Muscle layer of colon (tissue), 2 donors: ENCODE data around the gene TFF1.

Experiments
- H3K27ac ChIP-seq: one replicate; pipeline ENCODE4 v1.7.0; 2013; ENCODE audit warnings: low read depth, mild to moderate bottlenecking, low read length, moderate library complexity
- H3K27me3 ChIP-seq, 2 donors: one replicate each; pipeline ENCODE4 v1.7.0; 2013; ENCODE audit warnings: low read length in 2 of 2, mild to moderate bottlenecking in 2 of 2; ENCODE audit not compliant: insufficient read depth in 2 of 2, control insufficient read depth in 1 of 2
- H3K36me3 ChIP-seq: one replicate; pipeline ENCODE4 v1.7.0; 2013; ENCODE audit warnings: mild to moderate bottlenecking, low read length; ENCODE audit not compliant: insufficient read depth
- H3K4me1 ChIP-seq: one replicate; pipeline ENCODE4 v1.7.0; 2013; ENCODE audit warnings: mild to moderate bottlenecking, low read length; ENCODE audit not compliant: insufficient read depth
- H3K4me3 ChIP-seq, 2 donors: one replicate each; pipeline ENCODE4 v1.7.0; 2013; ENCODE audit warnings: low read length in 2 of 2, low read depth in 1 of 2, mild to moderate bottlenecking in 1 of 2, moderate library complexity in 1 of 2
- H3K9ac ChIP-seq: one replicate; pipeline ENCODE4 v1.7.0; 2013; ENCODE audit warnings: low read length
- H3K9me3 ChIP-seq: one replicate; pipeline ENCODE4 v1.7.0; 2013; ENCODE audit warnings: mild to moderate bottlenecking, low read length
- donor health status: abdominal sarcoma.
- donor health status: Adenocarcinoma of cecum.

TFF1 gene

DNA sequence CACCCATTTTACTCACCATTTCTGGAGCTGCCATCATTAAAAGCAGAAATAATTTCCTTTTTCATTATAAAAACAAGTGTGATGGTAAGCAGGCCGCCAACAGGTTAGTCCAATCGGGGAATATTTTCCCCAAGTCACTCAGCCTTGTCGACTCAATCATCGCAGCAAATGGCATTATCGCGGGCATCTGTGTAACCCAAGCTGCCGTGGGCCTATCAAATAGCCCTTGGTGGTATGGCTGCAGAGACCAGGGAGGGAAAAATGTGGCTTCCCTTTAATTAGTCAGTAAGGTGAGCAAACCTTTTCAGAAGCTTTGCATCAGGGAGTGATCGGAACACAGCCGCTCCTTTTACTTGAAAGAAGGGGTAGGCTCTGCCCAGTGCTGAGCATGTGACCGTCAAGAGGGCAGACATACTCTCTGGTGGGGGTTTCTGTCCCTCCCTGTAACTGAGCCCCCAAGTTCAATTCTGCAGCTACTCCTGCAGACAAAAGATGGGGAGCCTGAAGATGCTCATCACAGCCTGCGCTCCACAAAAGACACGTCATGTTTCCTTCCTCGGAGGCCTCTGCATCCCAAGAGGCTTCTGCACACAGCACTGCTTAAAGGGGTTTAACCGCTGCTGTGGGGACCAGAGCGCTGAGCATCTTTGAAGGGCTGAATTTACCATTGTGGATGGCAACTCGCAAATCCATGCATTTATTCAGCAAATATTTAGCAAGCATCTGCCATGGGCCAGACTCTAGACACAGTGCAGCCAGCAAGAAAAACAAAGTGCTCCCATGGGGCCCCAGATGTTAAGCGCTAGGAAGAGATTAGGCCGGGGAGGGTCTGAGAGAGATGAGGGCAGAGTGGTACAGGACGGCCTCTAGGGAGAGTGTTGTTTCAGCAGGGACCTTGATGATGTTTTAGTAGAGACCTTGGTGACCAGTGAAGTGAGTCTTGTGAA lies 30.7 kb upstream of the TFF1 start:
- Histone ChIP-seq H3K4me1 (no peaks in the 10 kb centered on the region), H3K9me3 (no peaks in the 10 kb centered on the region), H3K27me3 (no peaks in the 10 kb centered on the region), H3K4me3 (no peak overlapping the region), H3K27ac (no peak overlapping the region), H3K9ac (no peak overlapping the region), H3K36me3 (no peaks in the 10 kb centered on the region)

DNA sequence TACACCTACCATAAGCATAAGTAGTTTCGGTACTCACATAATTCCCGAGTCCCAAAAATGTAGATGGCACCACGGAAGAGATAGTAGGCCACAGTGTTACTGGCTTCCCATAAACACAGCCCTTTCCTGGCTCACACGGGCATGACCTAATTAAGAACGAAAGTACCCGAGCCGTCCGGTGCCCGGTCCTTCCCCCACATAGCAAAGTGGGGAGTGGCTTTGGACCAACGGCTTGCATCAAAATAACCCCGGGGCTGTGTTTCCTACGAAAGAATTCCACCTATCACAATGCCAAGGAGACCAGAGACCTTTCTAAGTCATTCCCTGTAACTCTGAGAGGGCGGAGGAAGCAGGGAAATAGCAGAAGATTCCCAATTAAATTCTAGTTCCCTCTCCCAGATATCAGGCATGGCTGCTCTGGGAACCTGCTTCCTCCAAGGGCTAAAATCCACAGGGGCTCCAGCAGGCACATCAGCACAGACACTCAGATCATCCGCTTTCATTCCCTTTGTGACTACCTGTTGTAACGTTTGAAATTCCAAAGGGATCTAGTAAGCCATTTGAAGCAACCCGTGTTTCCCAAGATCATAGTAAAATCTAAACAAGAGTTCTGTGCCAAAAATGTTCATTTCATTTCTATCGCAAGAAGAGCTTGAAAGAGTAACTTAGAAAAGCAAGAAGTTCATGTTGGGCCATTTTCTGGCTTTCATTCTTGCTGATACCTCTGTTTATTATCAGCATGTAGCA lies 29.7 kb upstream of the TFF1 start, which contains the start of gene TMPRSS3:
Gene TMPRSS3, minus strand, starts transcription at position 148 of the 747 bp plus-strand sequence. CDS start 635 bp downstream, outside the sequence.
- no peak within 1 kb of the TSS for H3K9ac ChIP-seq
- H3K27ac ChIP-seq: no peak within 1 kb of the TSS
- no peaks in the 10 kb centered on the region for H3K9me3 ChIP-seq
- H3K4me3 ChIP-seq: no peak within 1 kb of the TSS
- no peaks in the 10 kb centered on the region for H3K27me3 ChIP-seq
- H3K36me3 ChIP-seq: no peaks in the 10 kb centered on the region
- H3K4me1 ChIP-seq: no peaks in the 10 kb centered on the region

DNA sequence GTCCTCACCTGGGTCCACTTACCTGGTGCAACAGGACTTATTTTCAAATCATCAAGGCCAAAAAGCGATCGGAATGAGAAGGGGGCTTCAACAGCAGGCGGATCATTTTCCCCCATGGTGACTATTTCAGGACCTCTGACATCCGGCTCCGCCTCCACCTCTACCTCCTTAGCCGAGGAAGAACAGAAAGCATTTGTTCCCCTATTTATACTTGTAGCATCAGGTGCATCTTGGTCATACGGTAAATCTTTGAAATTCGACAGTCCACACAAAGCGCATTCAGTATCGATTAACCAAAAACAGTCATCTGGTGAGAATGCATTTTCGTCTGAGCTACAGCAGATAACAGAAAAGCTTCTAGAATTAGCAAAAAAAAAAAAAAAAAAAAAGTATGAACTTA lies 29.0 kb upstream of the TFF1 start:
- Histone ChIP-seq H3K9ac (no peak overlapping the region), H3K27ac (no peak overlapping the region), H3K4me3 (no peak overlapping the region)

DNA sequence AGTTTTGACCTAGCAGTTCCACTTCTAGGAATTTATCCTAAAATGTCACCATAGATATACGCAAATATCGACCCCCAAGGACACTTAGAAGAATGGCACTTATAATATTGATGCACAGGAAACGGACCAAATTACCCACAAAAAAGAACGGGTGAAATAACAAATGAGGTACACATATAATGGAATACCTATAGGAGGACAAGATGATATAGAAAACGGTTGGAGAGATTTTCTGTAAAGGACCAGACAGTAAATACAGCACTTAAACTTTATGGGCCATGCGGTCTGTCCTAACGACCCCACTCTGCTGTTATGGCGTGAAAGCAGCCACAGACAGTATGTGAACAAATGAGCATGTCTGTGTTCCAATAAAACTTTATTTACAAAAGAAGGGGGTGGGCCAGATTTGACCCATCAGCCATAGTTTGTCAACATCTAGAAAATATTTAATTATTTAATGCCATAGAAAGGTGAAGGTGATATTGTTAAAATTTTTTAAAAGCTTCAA lies 27.2 kb upstream of the TFF1 start:
- Histone ChIP-seq H3K36me3 (no peaks in the 10 kb centered on the region), H3K9ac (no peak overlapping the region), H3K27ac (no peak overlapping the region), H3K27me3 (no peaks in the 10 kb centered on the region), H3K4me1 (no peaks in the 10 kb centered on the region), H3K4me3 (no peak overlapping the region), H3K9me3 (no peaks in the 10 kb centered on the region)

More for the DNA sequence above, 29.0 kb upstream of the TFF1 start:
- Histone ChIP-seq H3K36me3 (no peaks in the 10 kb centered on the region), H3K9me3 (no peaks in the 10 kb centered on the region), H3K27me3 (no peaks in the 10 kb centered on the region), H3K4me1 (no peaks in the 10 kb centered on the region)

DNA sequence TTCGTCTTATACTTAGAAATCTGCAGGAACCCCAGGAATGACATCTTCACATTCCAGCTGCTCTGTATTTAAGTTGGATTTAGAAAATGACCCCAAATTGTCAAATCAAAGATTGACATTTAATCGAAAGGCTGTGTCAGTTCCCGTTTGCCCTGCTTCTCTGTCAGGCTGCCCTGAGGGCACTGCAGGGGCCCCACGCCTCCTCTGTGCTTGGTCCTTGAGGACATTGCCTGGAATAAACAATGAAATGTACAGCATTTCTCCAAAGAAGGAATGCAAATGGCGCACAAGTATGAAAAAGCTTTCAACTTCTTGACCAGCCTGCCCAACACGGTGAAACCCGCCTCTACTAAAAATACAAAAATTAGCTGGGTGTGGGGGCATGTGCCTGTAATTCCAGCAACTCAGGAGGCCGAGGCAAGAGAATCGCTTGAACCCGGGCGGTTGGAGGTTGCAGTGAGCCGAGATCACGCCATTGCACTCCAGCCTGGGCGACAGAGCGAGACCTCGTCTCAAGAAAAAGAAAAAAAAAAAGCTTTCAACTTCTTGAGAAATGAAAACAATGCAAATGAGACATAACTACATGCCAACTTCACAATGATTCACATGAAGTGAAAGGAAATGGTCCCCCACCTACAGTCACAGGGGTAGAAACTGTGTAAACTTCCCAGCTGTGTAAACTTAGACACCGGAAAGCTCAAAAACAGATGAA lies 26.6 kb upstream of the TFF1 start:
- no peaks in the 10 kb centered on the region for H3K9me3 ChIP-seq
- H3K36me3 ChIP-seq: no peaks in the 10 kb centered on the region
- H3K27ac ChIP-seq: no peak overlapping the region
- no peak overlapping the region for H3K9ac ChIP-seq
- no peak overlapping the region for H3K4me3 ChIP-seq
- no peaks in the 10 kb centered on the region for H3K4me1 ChIP-seq
- no peaks in the 10 kb centered on the region for H3K27me3 ChIP-seq

DNA sequence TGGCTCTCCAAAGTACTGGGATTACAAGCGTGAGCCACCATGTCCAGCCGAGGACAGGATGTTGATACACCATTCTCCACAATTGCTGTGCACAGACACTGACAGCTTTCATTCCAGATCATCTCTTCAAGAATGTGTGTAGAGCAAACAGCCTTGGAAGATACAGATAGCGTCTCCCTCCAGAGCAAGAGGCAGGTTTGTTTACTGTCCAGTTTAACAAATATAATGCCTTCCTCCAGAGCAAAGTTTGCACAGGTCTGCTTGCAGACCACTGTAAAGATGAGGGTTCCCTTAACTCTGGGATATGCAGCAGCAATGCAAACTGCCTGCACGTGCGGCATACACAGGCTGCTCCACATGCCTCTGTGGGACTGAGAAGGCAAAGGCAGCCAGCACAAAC lies 25.0 kb upstream of the TFF1 start:
- no peak overlapping the region for H3K4me3 ChIP-seq
- H3K27me3 ChIP-seq: no peaks in the 10 kb centered on the region
- no peaks in the 10 kb centered on the region for H3K9me3 ChIP-seq
- no peak overlapping the region for H3K9ac ChIP-seq
- no peaks in the 10 kb centered on the region for H3K36me3 ChIP-seq
- H3K4me1 ChIP-seq: no peaks in the 10 kb centered on the region
- H3K27ac ChIP-seq: no peak overlapping the region

DNA sequence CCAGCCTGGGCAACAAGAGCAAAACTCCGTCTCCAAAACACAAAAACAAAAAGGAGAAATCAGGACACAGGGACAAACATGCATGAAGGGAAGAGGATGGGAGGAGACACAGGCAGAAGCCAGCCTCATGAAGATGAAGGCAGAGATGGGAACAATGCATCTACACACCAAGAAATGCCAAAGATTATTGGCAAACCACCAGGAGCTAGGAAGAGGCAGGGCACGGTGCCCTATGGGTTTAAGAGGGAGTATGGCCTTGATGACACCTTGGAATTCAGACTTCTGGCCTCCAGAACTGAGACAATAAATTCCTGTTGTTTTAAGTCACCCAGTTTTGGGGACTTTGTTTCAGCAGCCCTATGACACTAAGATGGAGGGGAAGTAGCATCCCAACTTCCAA lies 24.4 kb upstream of the TFF1 start:
- Histone ChIP-seq H3K4me1 (no peaks in the 10 kb centered on the region), H3K9ac (no peak overlapping the region), H3K36me3 (no peaks in the 10 kb centered on the region), H3K27ac (no peak overlapping the region), H3K9me3 (no peaks in the 10 kb centered on the region), H3K4me3 (no peak overlapping the region), H3K27me3 (no peaks in the 10 kb centered on the region)

DNA sequence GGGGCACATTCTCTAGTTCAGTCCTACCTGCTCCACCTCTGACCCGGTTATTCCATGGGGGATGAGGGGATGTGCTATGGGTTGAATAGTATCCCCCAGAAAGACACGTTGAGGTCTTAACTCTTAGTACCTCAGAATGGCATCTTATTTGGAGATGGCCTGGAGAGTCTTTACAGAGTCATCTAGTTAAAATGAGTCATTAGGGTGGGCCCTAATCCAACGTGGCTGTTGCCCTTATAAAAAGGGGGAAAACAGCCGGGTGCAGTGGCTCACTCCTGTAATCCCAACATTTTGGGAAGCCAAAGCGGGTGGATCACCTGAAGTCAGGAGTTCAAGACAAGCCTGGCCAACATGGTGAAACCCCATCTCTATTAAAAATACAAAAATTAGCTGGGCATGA lies 23.9 kb upstream of the TFF1 start:
- Histone ChIP-seq H3K27ac (no peak overlapping the region), H3K4me3 (no peak overlapping the region)

DNA sequence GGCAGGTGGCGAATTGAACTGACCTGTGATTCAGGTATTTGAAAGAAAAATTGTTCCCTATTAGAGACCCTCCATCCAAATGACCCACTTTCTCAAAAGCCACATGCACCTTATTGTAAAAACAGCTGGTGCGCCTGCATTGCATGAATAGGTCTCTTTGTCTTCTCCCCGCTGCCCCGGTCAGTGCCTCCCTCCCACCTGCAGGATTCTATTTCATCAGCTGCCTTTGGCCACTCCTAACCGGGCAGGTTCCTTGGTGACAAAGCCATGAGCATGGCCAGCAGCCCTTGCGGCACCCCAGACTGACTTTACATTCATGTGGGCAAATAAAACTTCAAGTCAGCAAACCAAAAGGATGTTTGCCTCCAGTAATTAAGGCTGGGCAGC lies 23.1 kb upstream of the TFF1 start:
- Histone ChIP-seq H3K27ac (no peak overlapping the region), H3K4me1 (no peaks in the 10 kb centered on the region), H3K4me3 (no peak overlapping the region), H3K9me3 (no peaks in the 10 kb centered on the region), H3K36me3 (no peaks in the 10 kb centered on the region), H3K9ac (no peak overlapping the region), H3K27me3 (no peaks in the 10 kb centered on the region)

More for the DNA sequence above, 23.9 kb upstream of the TFF1 start:
- Histone ChIP-seq H3K9me3 (no peaks in the 10 kb centered on the region), H3K4me1 (no peaks in the 10 kb centered on the region), H3K36me3 (no peaks in the 10 kb centered on the region), H3K27me3 (no peaks in the 10 kb centered on the region), H3K9ac (no peak overlapping the region)

DNA sequence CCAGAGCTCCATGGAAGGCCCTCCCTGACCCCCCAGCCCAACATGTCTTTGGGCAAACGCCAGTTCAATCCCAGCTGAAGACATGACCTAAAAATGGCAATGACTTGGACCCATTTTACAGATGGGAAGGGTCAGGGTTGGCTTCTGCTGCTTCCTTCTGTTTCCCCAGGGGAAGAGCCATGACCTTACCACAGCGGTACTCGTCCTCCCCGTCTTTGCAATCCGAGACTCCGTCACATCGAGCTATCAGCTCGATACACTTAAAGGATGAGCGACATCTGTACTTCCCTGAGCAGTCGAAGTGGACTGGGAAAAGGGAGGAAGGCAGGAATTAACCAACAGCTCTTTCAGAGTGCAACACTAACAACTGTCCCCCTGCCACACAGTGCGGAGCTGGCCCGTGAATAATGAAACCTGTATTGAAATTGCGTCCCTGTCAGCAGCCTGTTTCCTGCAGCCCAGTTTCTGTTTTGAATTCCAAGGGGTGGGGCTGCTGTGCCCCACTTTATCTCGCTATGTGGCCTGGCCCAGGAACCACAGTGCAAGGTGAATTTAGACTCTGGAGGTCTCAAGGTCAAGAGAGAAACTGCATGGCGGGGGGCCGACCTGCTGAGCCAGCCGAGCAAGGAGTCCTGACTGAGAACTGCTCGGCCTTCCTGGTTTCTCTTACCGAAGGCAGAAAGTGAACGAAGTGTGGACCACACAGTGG lies 22.6 kb upstream of the TFF1 start:
- Histone ChIP-seq H3K36me3 (no peaks in the 10 kb centered on the region), H3K9me3 (no peaks in the 10 kb centered on the region), H3K27me3 (no peaks in the 10 kb centered on the region), H3K27ac (no peak overlapping the region), H3K4me1 (no peaks in the 10 kb centered on the region), H3K4me3 (no peak overlapping the region), H3K9ac (no peak overlapping the region)
